Stimulated activated CD8-positive, alpha-beta memory T cell treated with anti-CD3 and anti-CD28 coated beads, Interleukin-7, amount 100 ng/mL, for 24 hours (primary cell): Measurements from ENCODE around the gene ABCA7.
"Not testable (repeated sequence)": the region's sequence is repeated elsewhere in the genome, so short reads cannot be mapped to it uniquely, and the experiment has no call there.

Experiments used
- DNase-seq: peaks from one replicate; pipeline ENCODE4 v3.0.0-alpha.2; 2020; ENCODE audit warnings: low read depth

Gene ABCA7

GRCh38 chr19:1105873-1106840 lies 66.2 kb downstream of the ABCA7 start:
- no peak for DNase-seq

- DNase-seq: no peak
Measured at GRCh38 chr19:1106841-1107660, 67.1 kb downstream of the ABCA7 start.

GRCh38 chr19:1107661-1108261 lies 67.9 kb downstream of the ABCA7 start:
- DNase-seq: no peak

- DNase-seq: no peak
Measured at GRCh38 chr19:1108291-1109031, 68.6 kb downstream of the ABCA7 start.

GRCh38 chr19:1109032-1109551 lies 69.2 kb downstream of the ABCA7 start:
- no peak for DNase-seq

- no peak for DNase-seq
Measured at GRCh38 chr19:1109697-1110671, 70.1 kb downstream of the ABCA7 start.

- no peak for DNase-seq
Measured at GRCh38 chr19:1110809-1111640, 71.1 kb downstream of the ABCA7 start.

GRCh38 chr19:1111641-1112267 lies 71.8 kb downstream of the ABCA7 start:
- no peak for DNase-seq

- no peak for DNase-seq
Measured at GRCh38 chr19:1112268-1113029, 72.5 kb downstream of the ABCA7 start.

- peak; percentile 70 for DNase-seq
Measured at GRCh38 chr19:1113030-1113985, 73.4 kb downstream of the ABCA7 start.

- no peak for DNase-seq
Measured at GRCh38 chr19:1113986-1114483, 74.1 kb downstream of the ABCA7 start.

GRCh38 chr19:1114728-1115127 lies 74.8 kb downstream of the ABCA7 start:
- not testable (repeated sequence) for DNase-seq
